Left kidney (tissue), 2 donors: Measurements from ENCODE around the gene TRIM13. TPM values are rescaled to one million over a fixed set of nuclear protein-coding genes. Genes with fewer than 3 reads are reported as not detected.
"Not testable (repeated sequence)": the region's sequence is repeated elsewhere in the genome, so short reads cannot be mapped to it uniquely, and the experiment has no call there.

Experiments
- DNase-seq: peaks from one replicate; pipeline ENCODE4 v3.0.0-alpha.2; 2013
- polyA plus RNA-seq: library from polyadenylated mRNA; unstranded; fragments of 120-200 nt; gene quantifications from one replicate; pipeline ENCODE4 v1.2.1, GENCODE V29; 2013; ENCODE audit not compliant: insufficient read length

Gene TRIM13
- polyA plus RNA-seq, 1 donor: 56.2 TPM

- no peak for DNase-seq
Observed at GRCh38 chr13:50055454-50055853, 58.6 kb downstream of the TRIM13 start.

DNA sequence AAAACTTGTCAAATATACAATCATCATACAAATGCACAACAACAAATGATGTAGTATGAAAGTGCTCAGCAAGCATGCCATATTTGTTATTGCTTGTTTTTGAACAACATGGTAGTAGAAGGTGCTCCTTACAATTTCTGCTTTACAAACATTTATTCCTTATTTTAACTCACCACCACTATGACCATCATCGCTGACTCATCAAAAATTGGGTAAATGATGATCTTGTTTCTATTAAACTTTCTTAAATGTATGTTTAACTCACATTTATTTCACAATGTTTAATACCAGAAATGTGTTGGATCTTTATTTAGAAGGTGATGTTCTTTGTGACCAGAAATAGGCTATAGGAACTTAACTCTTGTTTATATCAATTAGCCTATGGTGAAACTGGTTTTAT is 63.9 kb downstream of the TRIM13 start:
- no peak for DNase-seq

- DNase-seq: not testable (repeated sequence)
Observed at GRCh38 chr13:50062336-50062735, 65.5 kb downstream of the TRIM13 start.

- DNase-seq: no peak
Observed at GRCh38 chr13:50065712-50066111, 68.9 kb downstream of the TRIM13 start.

Other genes with a start within 250 kb of the TRIM13 start
- 41.4 TPM for gene KPNA3, start 204.4 kb upstream of the TRIM13 start, polyA plus RNA-seq
- 12.4 TPM for gene SPRYD7, start 60.7 kb upstream of the TRIM13 start, polyA plus RNA-seq
- 2.1 TPM for gene KCNRG, start 18.4 kb downstream of the TRIM13 start, polyA plus RNA-seq